ENCODE results near the gene TRPC1. TPM values are rescaled to one million over a fixed set of nuclear protein-coding genes. Genes with fewer than 3 reads are reported as not detected.

The TRPC1 gene
- polyA plus RNA-seq, 2 donors = 1.1 to 2.5 TPM

DNA sequence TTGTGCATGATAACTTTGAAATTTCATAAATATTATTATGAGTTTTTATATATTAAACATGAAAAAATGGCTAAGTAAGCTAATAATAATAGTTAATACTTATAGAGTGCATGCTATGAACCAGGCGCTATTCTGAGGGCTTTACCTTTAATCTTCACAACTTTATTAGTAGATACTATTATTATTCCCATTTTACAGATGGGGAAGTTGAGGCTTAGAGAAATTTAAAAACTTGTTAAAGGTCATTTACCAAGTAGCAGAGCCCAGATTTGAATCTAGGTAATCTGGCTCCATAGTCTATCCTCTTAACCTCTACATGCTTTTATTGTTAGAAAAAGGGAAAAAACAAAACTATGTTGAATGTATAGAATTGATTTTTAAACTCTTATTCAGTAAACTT is 60.4 kb downstream of the TRPC1 start:
- Histone ChIP-seq H3K4me3 (ENCODE audit: low read depth in 1 of 2, low read length in 2 of 2) (no peak overlapping the region), H3K9me3 (ENCODE audit: control insufficient read depth in 2 of 2, insufficient read depth in 1 of 2, low read depth in 1 of 2, low read length in 1 of 2) (peaks cover 0 to 2% of the 10 kb centered on the region in 2 donors), H3K36me3 (ENCODE audit: control insufficient read depth in 2 of 2, insufficient read depth in 2 of 2, low read length in 1 of 2) (no peaks in the 10 kb centered on the region), H3K27me3 (ENCODE audit: control insufficient read depth in 1 of 2, insufficient read depth in 2 of 2, low read length in 2 of 2) (no peaks in the 10 kb centered on the region), H3K4me1 (ENCODE audit: control insufficient read depth in 2 of 2, insufficient read depth in 2 of 2, low read length in 1 of 2) (no peaks in the 10 kb centered on the region), H3K27ac (ENCODE audit: low read depth in 2 of 2, low read length in 1 of 2) (no peak overlapping the region)
- WGBS, 2 donors = 54 to 61% methylated on average over 1 of the region's 1 CpG

DNA sequence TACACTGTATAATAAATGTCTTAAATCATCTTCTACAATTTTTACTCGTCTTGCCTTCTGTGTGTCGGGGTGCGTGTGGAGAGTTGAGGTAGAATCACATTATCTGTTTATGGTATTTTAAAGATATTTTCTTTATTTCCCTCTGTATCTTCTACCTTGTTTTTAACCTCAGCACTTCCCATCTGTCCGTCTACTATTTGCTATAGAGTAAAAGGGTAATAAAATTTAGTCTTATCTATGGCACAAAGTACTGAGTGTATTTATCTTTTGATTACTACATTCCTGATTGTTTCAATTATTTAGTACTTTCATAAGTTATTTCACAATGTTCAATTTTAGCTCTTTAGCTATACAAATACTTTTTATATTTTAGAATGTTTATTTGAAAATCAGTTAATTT is 62.2 kb downstream of the TRPC1 start:
- Histone ChIP-seq H3K27me3 (ENCODE audit: control insufficient read depth in 1 of 2, insufficient read depth in 2 of 2, low read length in 2 of 2) (no peaks in the 10 kb centered on the region), H3K27ac (ENCODE audit: low read depth in 2 of 2, low read length in 1 of 2) (no peak overlapping the region), H3K4me3 (ENCODE audit: low read depth in 1 of 2, low read length in 2 of 2) (no peak overlapping the region), H3K4me1 (ENCODE audit: control insufficient read depth in 2 of 2, insufficient read depth in 2 of 2, low read length in 1 of 2) (no peaks in the 10 kb centered on the region), H3K36me3 (ENCODE audit: control insufficient read depth in 2 of 2, insufficient read depth in 2 of 2, low read length in 1 of 2) (no peaks in the 10 kb centered on the region), H3K9me3 (ENCODE audit: control insufficient read depth in 2 of 2, insufficient read depth in 1 of 2, low read depth in 1 of 2, low read length in 1 of 2) (peaks cover 0 to 2% of the 10 kb centered on the region in 2 donors)
- 79 to 91% methylated on average over 4 of the region's 4 CpGs for WGBS, 2 donors

DNA sequence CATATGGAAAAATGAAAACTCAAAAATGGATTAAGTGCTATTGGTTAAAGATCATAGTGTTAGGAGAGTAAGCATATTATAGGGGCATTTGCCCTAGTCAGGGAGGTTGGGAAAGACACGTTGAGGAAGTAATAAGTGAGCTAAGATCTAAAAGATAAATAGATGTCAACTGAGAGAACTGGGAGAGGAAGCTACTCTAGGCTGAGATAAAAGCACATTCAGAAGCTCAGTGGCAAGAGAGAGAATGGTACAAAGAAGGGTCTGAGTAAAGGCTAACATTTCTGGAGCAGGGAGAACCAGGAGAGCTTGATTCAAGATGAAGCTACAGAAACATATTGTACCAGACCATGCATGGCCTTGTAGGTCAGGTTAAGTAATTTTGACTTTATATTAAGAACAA is 63.9 kb downstream of the TRPC1 start:
- Histone ChIP-seq H3K27me3 (ENCODE audit: control insufficient read depth in 1 of 2, insufficient read depth in 2 of 2, low read length in 2 of 2) (no peaks in the 10 kb centered on the region), H3K4me1 (ENCODE audit: control insufficient read depth in 2 of 2, insufficient read depth in 2 of 2, low read length in 1 of 2) (no peaks in the 10 kb centered on the region), H3K4me3 (ENCODE audit: low read depth in 1 of 2, low read length in 2 of 2) (no peak overlapping the region), H3K36me3 (ENCODE audit: control insufficient read depth in 2 of 2, insufficient read depth in 2 of 2, low read length in 1 of 2) (no peaks in the 10 kb centered on the region), H3K9me3 (ENCODE audit: control insufficient read depth in 2 of 2, insufficient read depth in 1 of 2, low read depth in 1 of 2, low read length in 1 of 2) (peaks cover 0 to under 1% of the 10 kb centered on the region in 2 donors), H3K27ac (ENCODE audit: low read depth in 2 of 2, low read length in 1 of 2) (no peak overlapping the region)
- 41 to 48% methylated on average over 1 of the region's 1 CpG for WGBS, 2 donors

DNA sequence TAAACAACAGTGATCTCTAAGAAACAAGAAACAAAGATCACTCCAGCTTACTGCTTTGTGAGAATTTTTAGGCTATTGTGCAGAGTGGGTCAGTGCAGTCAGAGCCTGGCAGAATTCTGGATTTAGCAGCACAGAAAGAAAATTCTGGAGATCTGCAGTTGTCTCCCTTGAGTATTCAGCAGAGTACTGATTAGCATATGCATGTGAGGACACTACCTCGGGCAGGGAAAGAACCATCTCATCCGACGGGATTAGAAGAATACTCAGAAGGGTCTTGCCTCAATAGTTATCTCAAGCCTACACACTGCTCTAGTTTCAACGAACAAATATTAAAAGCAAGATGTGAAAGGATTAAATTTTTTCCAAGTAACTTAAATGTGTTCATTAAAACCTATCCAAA is 70.7 kb downstream of the TRPC1 start:
- WGBS, 2 donors = 85 to 89% methylated on average over 4 of the region's 4 CpGs
- no peaks in the 10 kb centered on the region for H3K4me1 ChIP-seq (ENCODE audit: control insufficient read depth in 2 of 2, insufficient read depth in 2 of 2, low read length in 1 of 2)
- H3K27me3 ChIP-seq (ENCODE audit: control insufficient read depth in 1 of 2, insufficient read depth in 2 of 2, low read length in 2 of 2) = no peaks in the 10 kb centered on the region
- H3K27ac ChIP-seq (ENCODE audit: low read depth in 2 of 2, low read length in 1 of 2) = no peak overlapping the region
- H3K4me3 ChIP-seq (ENCODE audit: low read depth in 1 of 2, low read length in 2 of 2) = no peak overlapping the region
- H3K36me3 ChIP-seq (ENCODE audit: control insufficient read depth in 2 of 2, insufficient read depth in 2 of 2, low read length in 1 of 2) = no peaks in the 10 kb centered on the region
- H3K9me3 ChIP-seq (ENCODE audit: control insufficient read depth in 2 of 2, insufficient read depth in 1 of 2, low read depth in 1 of 2, low read length in 1 of 2) = no peaks in the 10 kb centered on the region

DNA sequence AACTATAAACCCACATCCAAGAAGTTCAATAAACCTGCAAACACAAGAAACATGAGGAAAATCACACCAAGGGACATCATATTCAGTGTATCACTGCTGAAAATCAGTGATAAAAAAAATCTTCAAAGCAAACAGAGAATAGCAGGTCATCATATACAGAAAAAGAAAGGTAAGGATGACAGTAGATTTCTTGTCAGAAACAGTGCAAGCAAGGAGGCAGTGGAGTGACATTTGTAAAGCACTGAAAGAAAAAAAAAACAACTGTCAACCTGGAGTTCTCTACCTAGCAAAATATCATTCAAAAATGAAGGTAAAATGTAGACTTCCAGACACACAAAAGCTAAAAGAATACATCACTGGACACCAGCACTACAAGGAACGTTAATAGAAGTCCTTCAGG is 71.5 kb downstream of the TRPC1 start:
- Histone ChIP-seq H3K27me3 (ENCODE audit: control insufficient read depth in 1 of 2, insufficient read depth in 2 of 2, low read length in 2 of 2) (no peaks in the 10 kb centered on the region), H3K4me1 (ENCODE audit: control insufficient read depth in 2 of 2, insufficient read depth in 2 of 2, low read length in 1 of 2) (no peaks in the 10 kb centered on the region), H3K36me3 (ENCODE audit: control insufficient read depth in 2 of 2, insufficient read depth in 2 of 2, low read length in 1 of 2) (no peaks in the 10 kb centered on the region), H3K27ac (ENCODE audit: low read depth in 2 of 2, low read length in 1 of 2) (no peak overlapping the region), H3K9me3 (ENCODE audit: control insufficient read depth in 2 of 2, insufficient read depth in 1 of 2, low read depth in 1 of 2, low read length in 1 of 2) (no peaks in the 10 kb centered on the region), H3K4me3 (ENCODE audit: low read depth in 1 of 2, low read length in 2 of 2) (no peak overlapping the region)
- 88 to 95% methylated on average over 1 of the region's 1 CpG for WGBS, 2 donors

DNA sequence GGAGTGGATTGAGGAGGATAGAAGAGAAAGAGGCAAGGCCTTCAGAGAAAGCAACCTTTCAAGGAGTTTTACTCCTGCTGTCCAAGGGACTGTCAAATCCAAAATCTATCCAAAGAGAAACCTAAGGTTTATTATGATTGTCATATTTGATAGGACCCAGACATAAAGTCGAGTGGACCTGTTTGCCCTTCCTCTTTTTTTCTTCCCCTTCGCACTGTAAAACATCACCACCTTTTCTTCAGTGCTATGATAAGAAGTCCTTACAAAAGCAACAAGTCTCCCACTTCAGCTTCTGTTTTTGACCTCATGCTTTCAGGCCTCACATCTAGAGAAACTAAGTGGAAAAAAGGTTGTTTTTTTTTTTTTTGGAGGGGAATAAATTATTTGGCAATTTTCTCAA is 73.0 kb downstream of the TRPC1 start:
- 77 to 90% methylated on average over 2 of the region's 2 CpGs for whole genome bisulfite sequencing, 2 donors
- Histone ChIP-seq H3K36me3 (ENCODE audit: control insufficient read depth in 2 of 2, insufficient read depth in 2 of 2, low read length in 1 of 2) (no peaks in the 10 kb centered on the region), H3K27ac (ENCODE audit: low read depth in 2 of 2, low read length in 1 of 2) (no peak overlapping the region), H3K27me3 (ENCODE audit: control insufficient read depth in 1 of 2, insufficient read depth in 2 of 2, low read length in 2 of 2) (no peaks in the 10 kb centered on the region), H3K4me1 (ENCODE audit: control insufficient read depth in 2 of 2, insufficient read depth in 2 of 2, low read length in 1 of 2) (no peaks in the 10 kb centered on the region), H3K9me3 (ENCODE audit: control insufficient read depth in 2 of 2, insufficient read depth in 1 of 2, low read depth in 1 of 2, low read length in 1 of 2) (no peaks in the 10 kb centered on the region), H3K4me3 (ENCODE audit: low read depth in 1 of 2, low read length in 2 of 2) (no peak overlapping the region)

DNA sequence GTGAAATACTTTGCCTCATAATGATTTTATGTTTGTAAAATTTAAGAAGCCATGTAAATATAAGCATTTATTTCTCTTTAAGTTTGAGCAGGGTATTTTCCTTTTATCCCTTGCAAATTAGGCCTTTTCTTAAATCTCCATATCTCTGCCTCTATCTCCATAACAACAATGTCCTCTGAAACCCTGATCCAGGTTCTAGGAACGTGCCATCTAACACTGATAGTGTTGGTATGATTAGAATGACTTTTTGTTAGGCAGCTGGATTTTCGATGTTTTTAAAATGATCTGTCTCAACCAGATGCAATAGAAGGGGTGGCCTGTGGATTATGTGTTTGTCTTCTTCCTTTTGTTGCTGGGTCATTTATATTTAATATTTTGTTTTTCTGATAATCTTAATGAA is 77.9 kb downstream of the TRPC1 start:
- no peak overlapping the region for H3K27ac ChIP-seq (ENCODE audit: low read depth in 2 of 2, low read length in 1 of 2)
- 84 to 87% methylated on average over 2 of the region's 2 CpGs for WGBS, 2 donors
- H3K9me3 ChIP-seq (ENCODE audit: control insufficient read depth in 2 of 2, insufficient read depth in 1 of 2, low read depth in 1 of 2, low read length in 1 of 2) = no peaks in the 10 kb centered on the region
- no peaks in the 10 kb centered on the region for H3K36me3 ChIP-seq (ENCODE audit: control insufficient read depth in 2 of 2, insufficient read depth in 2 of 2, low read length in 1 of 2)
- H3K27me3 ChIP-seq (ENCODE audit: control insufficient read depth in 1 of 2, insufficient read depth in 2 of 2, low read length in 2 of 2) = no peaks in the 10 kb centered on the region
- H3K4me1 ChIP-seq (ENCODE audit: control insufficient read depth in 2 of 2, insufficient read depth in 2 of 2, low read length in 1 of 2) = no peaks in the 10 kb centered on the region
- H3K4me3 ChIP-seq (ENCODE audit: low read depth in 1 of 2, low read length in 2 of 2) = no peak overlapping the region

DNA sequence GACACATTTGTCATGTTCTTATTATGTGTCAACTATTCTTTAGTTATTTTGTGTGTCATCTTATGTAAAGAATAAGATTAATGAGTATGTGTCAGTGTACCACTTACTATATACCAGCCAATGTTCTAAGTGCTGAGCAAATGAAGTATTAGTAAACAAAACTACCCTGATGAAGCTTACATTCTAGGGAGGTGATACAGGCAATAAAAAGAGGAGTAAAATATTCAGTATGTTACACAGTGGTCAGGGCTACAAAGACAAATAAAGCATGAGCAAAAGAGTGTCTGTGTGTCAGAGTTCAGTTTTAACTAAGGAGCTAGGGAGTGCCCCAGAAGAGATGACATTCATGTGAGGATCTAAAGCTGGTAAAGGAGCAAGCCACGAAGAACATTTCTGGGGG is 79.1 kb downstream of the TRPC1 start:
- no peaks in the 10 kb centered on the region for H3K27me3 ChIP-seq (ENCODE audit: control insufficient read depth in 1 of 2, insufficient read depth in 2 of 2, low read length in 2 of 2)
- H3K36me3 ChIP-seq (ENCODE audit: control insufficient read depth in 2 of 2, insufficient read depth in 2 of 2, low read length in 1 of 2) = no peaks in the 10 kb centered on the region
- no peak overlapping the region for H3K27ac ChIP-seq (ENCODE audit: low read depth in 2 of 2, low read length in 1 of 2)
- H3K4me1 ChIP-seq (ENCODE audit: control insufficient read depth in 2 of 2, insufficient read depth in 2 of 2, low read length in 1 of 2) = no peaks in the 10 kb centered on the region
- 60 to 75% methylated on average over 1 of the region's 1 CpG for WGBS, 2 donors
- H3K4me3 ChIP-seq (ENCODE audit: low read depth in 1 of 2, low read length in 2 of 2) = no peak overlapping the region
- H3K9me3 ChIP-seq (ENCODE audit: control insufficient read depth in 2 of 2, insufficient read depth in 1 of 2, low read depth in 1 of 2, low read length in 1 of 2) = no peaks in the 10 kb centered on the region

DNA sequence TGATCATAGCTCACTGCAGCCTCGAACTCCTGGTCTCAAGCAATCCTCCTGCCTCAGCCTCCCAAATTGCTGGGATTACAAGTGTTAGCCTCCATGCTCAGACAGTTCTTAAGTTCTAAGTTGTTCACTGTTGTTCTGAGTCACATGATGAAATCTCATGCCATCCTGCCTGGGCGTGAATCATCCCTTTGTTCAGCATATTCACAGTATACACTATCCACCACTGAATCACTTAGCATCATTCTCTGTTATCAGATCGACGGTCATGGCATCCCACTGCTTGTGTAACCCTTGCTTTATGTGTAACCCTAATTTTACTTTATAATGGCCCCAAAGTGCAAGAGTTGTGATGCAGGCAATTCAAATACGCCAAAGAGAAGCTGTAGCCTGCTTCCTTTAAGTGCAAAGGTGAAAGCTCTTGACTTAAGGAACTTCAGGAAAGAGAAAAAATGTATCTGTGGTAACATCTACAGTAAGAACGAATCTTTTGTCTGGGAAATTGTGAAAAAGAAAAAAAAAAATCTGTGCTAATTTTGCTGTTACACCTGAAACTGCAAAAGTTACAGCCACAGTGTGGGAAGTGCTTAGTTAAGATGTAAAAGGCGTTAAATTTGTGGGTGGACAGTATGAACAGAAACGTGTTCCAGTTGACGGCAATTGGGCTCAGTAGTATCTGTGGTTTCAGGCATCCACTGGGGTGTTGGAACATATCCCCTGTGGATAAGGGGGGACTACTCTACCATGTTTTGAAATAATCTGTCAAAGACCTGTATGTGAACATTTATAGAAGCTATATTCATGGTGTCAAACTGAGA is 84.5 kb downstream of the TRPC1 start:
- H3K36me3 ChIP-seq (ENCODE audit: control insufficient read depth in 2 of 2, insufficient read depth in 2 of 2, low read length in 1 of 2) = no peaks in the 10 kb centered on the region
- no peaks in the 10 kb centered on the region for H3K27me3 ChIP-seq (ENCODE audit: control insufficient read depth in 1 of 2, insufficient read depth in 2 of 2, low read length in 2 of 2)
- 79 to 81% methylated on average over 9 of the region's 9 CpGs for WGBS, 2 donors
- no peaks in the 10 kb centered on the region for H3K4me1 ChIP-seq (ENCODE audit: control insufficient read depth in 2 of 2, insufficient read depth in 2 of 2, low read length in 1 of 2)
- H3K27ac ChIP-seq (ENCODE audit: low read depth in 2 of 2, low read length in 1 of 2) = no peak overlapping the region
- no peak overlapping the region for H3K4me3 ChIP-seq (ENCODE audit: low read depth in 1 of 2, low read length in 2 of 2)
- H3K9me3 ChIP-seq (ENCODE audit: control insufficient read depth in 2 of 2, insufficient read depth in 1 of 2, low read depth in 1 of 2, low read length in 1 of 2) = no peaks in the 10 kb centered on the region

DNA sequence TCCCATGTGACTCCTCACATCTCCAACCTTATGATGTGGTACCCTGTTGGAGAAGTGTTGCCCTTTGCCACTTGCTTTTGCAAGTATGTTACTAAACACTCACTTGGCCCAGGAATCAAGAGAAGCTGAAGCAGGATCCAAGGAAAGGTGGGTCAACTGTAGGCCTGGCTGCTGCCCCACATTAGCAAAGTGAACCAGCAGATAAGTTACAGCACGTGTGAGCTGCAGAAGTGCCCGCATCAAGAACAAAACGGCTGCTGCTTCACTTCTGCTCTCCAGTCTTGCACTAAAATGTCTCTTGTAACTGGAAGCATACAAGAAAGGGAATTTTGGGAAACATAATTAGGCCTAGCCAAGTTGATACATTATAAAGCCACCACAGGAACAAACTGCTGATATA is 85.4 kb downstream of the TRPC1 start:
- Histone ChIP-seq H3K4me1 (ENCODE audit: control insufficient read depth in 2 of 2, insufficient read depth in 2 of 2, low read length in 1 of 2) (no peaks in the 10 kb centered on the region), H3K27ac (ENCODE audit: low read depth in 2 of 2, low read length in 1 of 2) (no peak overlapping the region), H3K4me3 (ENCODE audit: low read depth in 1 of 2, low read length in 2 of 2) (no peak overlapping the region), H3K27me3 (ENCODE audit: control insufficient read depth in 1 of 2, insufficient read depth in 2 of 2, low read length in 2 of 2) (no peaks in the 10 kb centered on the region), H3K36me3 (ENCODE audit: control insufficient read depth in 2 of 2, insufficient read depth in 2 of 2, low read length in 1 of 2) (no peaks in the 10 kb centered on the region), H3K9me3 (ENCODE audit: control insufficient read depth in 2 of 2, insufficient read depth in 1 of 2, low read depth in 1 of 2, low read length in 1 of 2) (no peaks in the 10 kb centered on the region)
- 83 to 88% methylated on average over 3 of the region's 3 CpGs for WGBS, 2 donors

Measured in esophagus (tissue), 2 donors.